A673 (cell line): ENCODE data around the gene ARL1. TPM values are rescaled to one million over a fixed set of nuclear protein-coding genes. Genes with fewer than 3 reads are reported as not detected.
A peak's percentile ranks its signal among the peaks of the same experiment; 100 is the strongest.

ENCODE experiments used
- Bru-seq: library from RNA; stranded (reverse); fragments of 400-500 nt; gene quantifications from one replicate; lab custom pipeline; 2021; lab: Mats Ljungman, UMichigan
- BruChase-seq, 2 experiments: library from RNA; stranded (reverse); fragments of 400-500 nt; gene quantifications; one replicate each; lab custom pipeline; 2021; lab: Mats Ljungman, UMichigan
- BruUV-seq: library from RNA; stranded (reverse); fragments of 400-500 nt; replicated peaks from 2 replicates; lab custom pipeline; 2021; lab: Mats Ljungman, UMichigan
- CTCF ChIA-PET: fragments of 300-600 bp; sonication (Branson Sonifier 250); formaldehyde crosslinking; loops from one replicate; lab custom pipeline; 2022; ENCODE audit warnings: antibody characterized with exemption; lab: Charles Lee
- POLR2A ChIA-PET: fragments of 300-600 bp; sonication (Branson Sonifier 250); formaldehyde crosslinking; loops from one replicate; lab custom pipeline; 2022; ENCODE audit warnings: antibody characterized with exemption; ENCODE audit not compliant: low non-redundant PET; lab: Charles Lee
- DNase-seq: peaks from one replicate; pipeline ENCODE4 v3.0.0-alpha.2; 2015; ENCODE audit warnings: low spot score
- H3K27ac ChIP-seq: fragments of 200-600 bp; sonication (generic); 2 replicates; pipeline ENCODE4 v1.5.1; 2016; ENCODE audit warnings: mixed run types, low read depth, mild to moderate bottlenecking, mixed read lengths, antibody characterized with exemption, low read length; ENCODE audit not compliant: poor library complexity, severe bottlenecking
- H3K27me3 ChIP-seq: fragments of 200-600 bp; sonication (generic); replicated peaks from 2 replicates; pipeline ENCODE4 v1.6.1; 2017; ENCODE audit warnings: mixed run types, low read depth, mild to moderate bottlenecking, mixed read lengths, antibody characterized with exemption, low read length; ENCODE audit not compliant: insufficient read depth, poor library complexity
- H3K36me3 ChIP-seq: fragments of 200-600 bp; sonication (generic); 2 replicates; pipeline ENCODE4 v1.6.1; 2016; ENCODE audit warnings: mixed run types, mild to moderate bottlenecking, mixed read lengths, antibody characterized with exemption, low read length; ENCODE audit not compliant: insufficient read depth, poor library complexity, severe bottlenecking
- H3K4me1 ChIP-seq: fragments of 200-600 bp; sonication (generic); 2 replicates; pipeline ENCODE4 v1.6.1; 2017; ENCODE audit warnings: mixed run types, mild to moderate bottlenecking, mixed read lengths, antibody characterized with exemption, low read length; ENCODE audit not compliant: insufficient read depth, poor library complexity, severe bottlenecking
- H3K4me3 ChIP-seq: fragments of 200-600 bp; sonication (generic); 2 replicates; pipeline ENCODE4 v1.5.1; 2016; ENCODE audit warnings: low read depth, mixed run types, mild to moderate bottlenecking, mixed read lengths, low read length; ENCODE audit not compliant: poor library complexity, severe bottlenecking
- H3K9me3 ChIP-seq: fragments of 200-600 bp; sonication (generic); 2 replicates; pipeline ENCODE4 v1.6.1; 2016; ENCODE audit warnings: mixed run types, low read depth, mild to moderate bottlenecking, mixed read lengths, antibody characterized with exemption, low read length; ENCODE audit not compliant: poor library complexity, severe bottlenecking
- CTCF ChIP-seq: fragments of 300-800, 200-600 bp; sonication (generic); conservative IDR thresholded peaks from 2 replicates; pipeline ENCODE4 v1.5.1; 2017; ENCODE audit warnings: low read depth, mild to moderate bottlenecking, antibody characterized with exemption, low read length, moderate library complexity, mixed read lengths
- EZH2 ChIP-seq: fragments of 200-600 bp; sonication (generic); IDR thresholded peaks from 2 replicates; pipeline ENCODE4 v1.6.1; 2017; ENCODE audit warnings: borderline replicate concordance, low read depth, mild to moderate bottlenecking, mixed read lengths, antibody characterized with exemption, low read length; ENCODE audit not compliant: poor library complexity, severe bottlenecking
- intact Hi-C: fragments of 100-400 bp; cut with micrococcal nuclease; formaldehyde crosslinking; loops from one replicate; pipeline ENCODE4 v1.10.0; 2022; ENCODE audit not compliant: unreplicated experiment
- long read RNA-seq: library from polyadenylated mRNA; stranded (forward); transcript quantifications from one replicate; pipeline ENCODE4 v2.0.0, GENCODE V29; 2022
- total RNA-seq: library from RNA; stranded (reverse); gene quantifications from 2 replicates; pipeline ENCODE4 v1.2.3, GENCODE V29; 2021

Gene ARL1
- 56.1 and 61.3 TPM in 2 replicates for total RNA-seq
- Bru-seq, nascent RNA, result percentile 81 among the genes with signal in this experiment
- percentile 87 among the genes with signal in this experiment for BruChase-seq, experiment 1, labeled RNA remaining after a 2-hour chase
- BruChase-seq, experiment 2, labeled RNA remaining after a 6-hour chase, result percentile 92 among the genes with signal in this experiment
- long read RNA-seq, transcript ARL1-201 (6 exons, 3,241 nt), result major isoform, 64 of 73 reads
- long read RNA-seq, partial matches to known transcripts, result 2 of 73 reads
- long read RNA-seq, other reads (novel, unspliced or antisense), result 5 of 73 reads

GRCh38 chr12:101407436-101408345 lies at the start of gene ARL1:
ARL1 (minus strand) TSS chr12:101407772; CDS start chr12:101407645, 127 bp downstream.
- H3K27ac ChIP-seq, result peak within 1 kb of the TSS; percentile 95
- no peak for TF ChIP-seq EZH2
- TF ChIP-seq CTCF, result no peak
- no peaks in the 10 kb centered on the region for H3K27me3 ChIP-seq
- DNase-seq, result peak; percentile 90
- no peaks in the 10 kb centered on the region for H3K9me3 ChIP-seq
- peaks cover 6% of the 10 kb centered on the region for H3K4me1 ChIP-seq
- intact Hi-C loops, result no loop called here
- POLR2A ChIA-PET, result no interaction called here
- CTCF ChIA-PET, result interaction anchor here (0.7 kb wide), 1 partner anchor 22 kb away, joined by 3 read pairs; no protein-coding TSS in a partner anchor
- H3K4me3 ChIP-seq, result peak within 1 kb of the TSS; percentile 87
- BruUV-seq, result no TSS peak
- H3K36me3 ChIP-seq, result no peaks in the 10 kb centered on the region

GRCh38 chr12:101455685-101456084 lies 48.1 kb upstream of the ARL1 start:
- intact Hi-C loops, result no loop called here
- CTCF ChIA-PET, result no interaction called here
- no peaks in the 10 kb centered on the region for H3K4me1 ChIP-seq
- no peak overlapping the region for H3K27ac ChIP-seq
- no peak for TF ChIP-seq EZH2
- TF ChIP-seq CTCF, result no peak
- peak; percentile 22 for DNase-seq
- H3K4me3 ChIP-seq, result no peak overlapping the region
- no peaks in the 10 kb centered on the region for H3K36me3 ChIP-seq
- BruUV-seq, result no TSS peak
- H3K27me3 ChIP-seq, result no peaks in the 10 kb centered on the region
- no peaks in the 10 kb centered on the region for H3K9me3 ChIP-seq
- POLR2A ChIA-PET, result no interaction called here

- BruUV-seq, result no TSS peak
- Histone ChIP-seq H3K4me1 (no peaks in the 10 kb centered on the region), H3K27ac (no peak overlapping the region), H3K36me3 (no peaks in the 10 kb centered on the region), H3K4me3 (no peak overlapping the region), H3K27me3 (no peaks in the 10 kb centered on the region), H3K9me3 (no peaks in the 10 kb centered on the region)
- ChIA-PET POLR2A (no interaction called here), CTCF (no interaction called here)
- TF ChIP-seq EZH2 (no peak), CTCF (no peak)
- DNase-seq, result no peak
- intact Hi-C loops, result no loop called here
Observed at GRCh38 chr12:101441461-101442224, 34.1 kb upstream of the ARL1 start.
